GM20000 (cell line): ENCODE results near the gene RNLS.
"Not testable (repeated sequence)": the region's sequence is repeated elsewhere in the genome, so short reads cannot be mapped to it uniquely, and the experiment has no call there.

ENCODE experiments used
- DNase-seq: peaks from one replicate; pipeline ENCODE4 v3.0.0; 2012; ENCODE audit warnings: low spot score
- TF ChIP-seq, protein P1 (sequence below): IDR thresholded peaks from 2 replicates; pipeline ENCODE4 v1.5.1; 2012; ENCODE audit warnings: mild to moderate bottlenecking, control low read depth; ENCODE audit errors: extremely low read depth, missing control alignments

The RNLS gene

DNA sequence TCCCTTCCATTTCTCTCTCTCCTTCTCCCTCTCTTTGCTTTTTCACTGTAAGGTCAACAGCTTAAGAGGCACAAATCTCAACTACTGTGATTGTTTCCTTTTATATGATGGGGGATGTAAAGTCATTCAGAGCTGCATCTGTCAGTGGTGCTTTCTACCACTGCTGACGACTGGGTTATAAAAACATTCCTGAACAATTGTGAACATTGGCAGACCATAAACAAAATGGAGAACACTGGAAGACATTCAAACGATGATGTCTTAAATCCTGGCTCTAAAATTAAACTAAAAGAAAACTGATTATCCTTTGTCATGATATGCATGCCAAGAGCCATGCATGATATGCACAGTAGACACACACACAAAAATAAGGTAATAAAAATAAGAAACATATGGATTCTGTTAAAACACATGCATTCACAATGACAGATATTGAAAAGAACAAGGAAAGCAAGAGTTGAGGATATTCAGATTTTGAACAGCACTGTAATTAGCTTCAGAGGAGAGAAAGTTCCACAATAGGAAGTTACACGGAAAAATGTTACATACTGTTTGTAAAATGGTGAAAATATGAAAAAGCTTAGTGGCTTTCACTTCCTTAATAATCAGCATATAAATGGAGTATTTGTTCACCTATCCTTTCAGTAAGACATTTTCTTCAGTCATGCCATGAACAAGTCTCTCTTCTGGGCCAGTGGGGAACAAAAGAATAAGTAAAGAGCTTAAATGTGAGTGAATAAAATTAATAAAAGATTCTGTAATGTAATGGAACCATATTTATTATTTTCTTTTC is 89.2 kb downstream of the RNLS start:
- TF ChIP-seq, protein P1, sequence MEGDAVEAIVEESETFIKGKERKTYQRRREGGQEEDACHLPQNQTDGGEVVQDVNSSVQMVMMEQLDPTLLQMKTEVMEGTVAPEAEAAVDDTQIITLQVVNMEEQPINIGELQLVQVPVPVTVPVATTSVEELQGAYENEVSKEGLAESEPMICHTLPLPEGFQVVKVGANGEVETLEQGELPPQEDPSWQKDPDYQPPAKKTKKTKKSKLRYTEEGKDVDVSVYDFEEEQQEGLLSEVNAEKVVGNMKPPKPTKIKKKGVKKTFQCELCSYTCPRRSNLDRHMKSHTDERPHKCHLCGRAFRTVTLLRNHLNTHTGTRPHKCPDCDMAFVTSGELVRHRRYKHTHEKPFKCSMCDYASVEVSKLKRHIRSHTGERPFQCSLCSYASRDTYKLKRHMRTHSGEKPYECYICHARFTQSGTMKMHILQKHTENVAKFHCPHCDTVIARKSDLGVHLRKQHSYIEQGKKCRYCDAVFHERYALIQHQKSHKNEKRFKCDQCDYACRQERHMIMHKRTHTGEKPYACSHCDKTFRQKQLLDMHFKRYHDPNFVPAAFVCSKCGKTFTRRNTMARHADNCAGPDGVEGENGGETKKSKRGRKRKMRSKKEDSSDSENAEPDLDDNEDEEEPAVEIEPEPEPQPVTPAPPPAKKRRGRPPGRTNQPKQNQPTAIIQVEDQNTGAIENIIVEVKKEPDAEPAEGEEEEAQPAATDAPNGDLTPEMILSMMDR = no peak
- peak; percentile 5 for DNase-seq

DNA sequence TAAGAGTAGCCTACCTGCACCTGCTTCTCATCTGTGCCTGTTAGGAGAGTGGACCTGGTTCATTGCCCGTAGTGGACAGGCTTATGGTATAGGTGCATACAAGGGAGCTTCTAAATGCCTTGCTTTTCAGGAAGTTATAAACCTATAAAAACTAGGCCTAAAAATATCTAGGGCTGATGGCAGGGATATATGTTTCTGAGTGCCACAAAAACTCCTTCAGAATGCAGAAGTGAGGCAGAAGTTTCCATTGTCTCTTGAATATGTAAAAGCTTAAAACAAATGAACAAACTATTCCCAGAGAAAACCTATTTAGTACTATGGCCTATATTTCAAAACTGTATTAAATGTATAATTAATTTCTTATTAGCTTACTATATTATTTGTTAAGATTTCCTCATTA is 91.8 kb downstream of the RNLS start:
- no peak for DNase-seq
- TF ChIP-seq, protein P1 = no peak

DNA sequence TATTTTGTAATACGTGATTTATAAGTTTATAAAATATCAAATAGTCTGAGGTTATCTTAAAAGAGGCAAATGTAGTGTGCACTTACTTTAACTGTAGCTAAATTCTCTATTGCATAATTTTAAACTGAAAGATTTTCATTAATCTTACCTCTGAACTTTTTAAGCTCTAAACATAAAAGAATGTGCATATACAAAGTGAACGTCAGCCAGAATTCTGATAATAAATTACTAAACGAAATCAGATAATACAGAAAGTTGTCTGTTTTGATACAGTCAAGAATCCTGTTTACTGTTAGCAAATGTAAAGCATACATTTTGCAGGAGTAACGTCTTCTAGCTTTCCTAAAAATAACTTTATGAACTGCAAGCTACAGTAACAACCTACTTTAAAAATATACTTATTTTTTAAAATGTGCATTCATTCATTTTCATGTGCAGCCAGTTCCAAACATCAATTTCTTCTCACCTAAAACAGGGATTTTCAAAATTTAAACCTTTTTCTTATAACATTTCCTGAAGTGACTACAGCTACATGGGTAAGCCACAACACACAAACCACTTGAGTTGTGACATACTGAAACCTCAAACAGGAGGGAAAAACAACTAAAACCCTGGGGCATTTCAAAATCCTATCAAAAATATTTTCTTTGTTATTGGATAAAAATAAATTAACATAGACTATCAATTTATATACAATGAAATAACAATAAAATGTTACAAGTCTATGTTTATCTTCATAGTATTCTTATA is 92.7 kb downstream of the RNLS start:
- TF ChIP-seq, protein P1 = no peak
- no peak for DNase-seq

DNA sequence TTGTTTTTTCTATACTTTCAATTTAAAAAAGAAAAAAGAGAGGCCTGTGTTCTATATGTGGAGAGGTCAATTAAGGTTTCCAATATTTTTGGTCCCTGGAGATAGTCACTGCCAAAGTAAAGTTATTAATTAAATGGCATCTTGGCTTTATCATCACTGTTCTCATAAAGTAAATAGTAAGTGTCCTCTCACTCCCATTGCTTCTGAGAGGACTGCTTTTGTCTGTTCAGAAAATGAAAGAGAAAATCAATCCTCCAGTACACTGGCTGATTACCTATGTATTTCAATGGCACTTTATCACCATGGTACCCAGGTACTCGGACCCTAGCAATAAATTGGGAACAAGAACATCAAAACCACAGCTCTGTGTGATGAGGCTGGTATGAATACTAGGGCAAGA is 94.0 kb downstream of the RNLS start:
- TF ChIP-seq, protein P1 = no peak
- DNase-seq = peak; percentile 7

DNA sequence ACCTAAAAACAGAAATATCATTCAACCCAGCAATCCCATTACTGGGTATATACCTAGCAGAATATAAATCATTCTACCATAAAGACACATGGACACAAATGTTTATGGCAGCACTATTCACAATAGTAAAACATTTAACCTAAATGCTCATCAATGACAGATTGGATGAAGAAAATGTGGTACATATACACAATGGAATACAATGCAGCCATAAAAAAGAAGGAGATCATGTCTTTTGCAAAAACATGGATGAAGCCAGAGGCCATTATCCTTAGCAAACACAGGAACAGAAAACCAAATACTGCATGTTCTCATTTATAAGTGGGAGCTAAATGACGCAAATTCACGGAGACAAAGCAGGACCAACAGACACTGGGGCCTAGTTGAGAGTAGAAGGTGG is 96.3 kb downstream of the RNLS start:
- DNase-seq = not testable (repeated sequence)

DNA sequence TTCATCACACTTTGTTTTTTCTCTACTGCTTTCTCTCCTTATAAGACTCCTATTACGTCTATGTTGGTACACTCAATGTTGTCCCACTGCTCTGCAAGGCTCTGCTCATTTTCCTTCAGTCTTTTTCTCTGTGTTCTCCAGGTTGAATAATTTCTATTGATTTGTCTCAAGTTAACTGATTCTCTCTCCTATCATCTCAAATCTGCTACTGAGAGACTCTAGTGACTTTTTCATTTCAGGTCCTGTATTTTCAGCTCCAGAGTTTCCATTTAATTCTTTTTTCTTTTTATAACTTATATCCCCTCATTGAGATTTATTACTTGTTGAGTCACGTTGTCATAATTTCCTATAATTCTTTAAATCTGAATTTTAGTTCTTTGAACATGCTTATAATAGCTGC is 100.9 kb downstream of the RNLS start:
- TF ChIP-seq, protein P1 = no peak
- DNase-seq = no peak

DNA sequence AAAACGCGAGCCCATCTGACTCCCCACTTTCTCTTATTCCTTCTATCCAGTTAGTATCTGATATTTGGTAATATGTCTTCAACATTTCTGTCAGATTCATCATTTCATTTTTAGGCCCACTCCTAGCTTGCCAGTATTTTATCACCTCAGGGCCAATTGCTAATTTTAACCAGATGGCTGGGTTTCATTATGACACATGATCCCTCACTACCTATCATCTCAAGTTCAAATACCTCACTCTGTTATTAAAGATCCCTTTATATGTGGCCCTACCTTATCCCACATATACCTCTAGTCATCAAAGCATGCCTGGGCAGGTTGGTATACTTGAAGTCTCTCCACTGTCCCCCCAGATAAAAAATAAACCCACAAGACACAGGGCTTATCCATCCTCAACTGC is 104.9 kb downstream of the RNLS start:
- no peak for DNase-seq
- TF ChIP-seq, protein P1 = no peak
